22Rv1 (cell line): ENCODE results near the gene XPR1.

Source experiments
- CTCF ChIP-seq: fragments of 450-650 bp; IDR thresholded peaks from 2 replicates; pipeline ENCODE4 v1.5.1; 2017; ENCODE audit warnings: mild to moderate bottlenecking
- ZFX ChIP-seq: fragments of 450-650 bp; IDR thresholded peaks from 2 replicates; pipeline ENCODE4 v1.6.1; 2017; ENCODE audit warnings: antibody characterized with exemption, borderline replicate concordance

- no peak for TF ChIP-seq CTCF
- no peak for TF ChIP-seq ZFX
These were observed 90.8 kb downstream of the XPR1 start for GRCh38 chr1:180722586-180722985.
